ENCODE results near the gene ABHD2.
"Not testable (repeated sequence)": the region's sequence is repeated elsewhere in the genome, so short reads cannot be mapped to it uniquely, and the experiment has no call there.

Gene ABHD2

GRCh38 chr15:89227425-89227824, 139.2 kb downstream of the ABHD2 start:
- no peak for DNase-seq (ENCODE audit: low read depth)

- no peak for DNase-seq (ENCODE audit: low read depth)
Observed at GRCh38 chr15:89230277-89230676, 142.0 kb downstream of the ABHD2 start.

GRCh38 chr15:89231832-89232231, 143.6 kb downstream of the ABHD2 start:
- DNase-seq (ENCODE audit: low read depth): no peak

GRCh38 chr15:89239883-89240810, 151.9 kb downstream of the ABHD2 start:
- not testable (repeated sequence) for DNase-seq (ENCODE audit: low read depth)

- DNase-seq (ENCODE audit: low read depth): no peak
Observed at GRCh38 chr15:89243046-89243690, 154.9 kb downstream of the ABHD2 start.

- peak; percentile 95 for DNase-seq (ENCODE audit: low read depth)
Observed at GRCh38 chr15:89243691-89244573, 155.7 kb downstream of the ABHD2 start, which contains the start of gene FANCI. FANCI (plus strand) TSS chr15:89243979; CDS start chr15:89247648, 3,669 bp downstream.

GRCh38 chr15:89244574-89244903, 156.3 kb downstream of the ABHD2 start:
- DNase-seq (ENCODE audit: low read depth): no peak

GRCh38 chr15:89247446-89247845, 159.2 kb downstream of the ABHD2 start:
- no peak for DNase-seq (ENCODE audit: low read depth)

- no peak for DNase-seq (ENCODE audit: low read depth)
Observed at GRCh38 chr15:89248584-89248983, 160.3 kb downstream of the ABHD2 start.

GRCh38 chr15:89250142-89250541, 161.9 kb downstream of the ABHD2 start:
- not testable (repeated sequence) for DNase-seq (ENCODE audit: low read depth)

All from stimulated activated CD8-positive, alpha-beta memory T cell treated with anti-CD3 and anti-CD28 coated beads, Interleukin-12 subunit alpha, Interleukin-12 subunit beta, amount 100 ng/mL, for 1 hour (primary cell).